Stimulated activated CD8-positive, alpha-beta memory T cell treated with anti-CD3 and anti-CD28 coated beads, Interleukin-15, amount 100 ng/mL, for 1 hour (primary cell): ENCODE results near the gene PPP4R3B.

ENCODE experiments used
- DNase-seq: peaks from one replicate; pipeline ENCODE4 v3.0.0-alpha.2; 2020; ENCODE audit warnings: low read depth

The PPP4R3B gene

DNA sequence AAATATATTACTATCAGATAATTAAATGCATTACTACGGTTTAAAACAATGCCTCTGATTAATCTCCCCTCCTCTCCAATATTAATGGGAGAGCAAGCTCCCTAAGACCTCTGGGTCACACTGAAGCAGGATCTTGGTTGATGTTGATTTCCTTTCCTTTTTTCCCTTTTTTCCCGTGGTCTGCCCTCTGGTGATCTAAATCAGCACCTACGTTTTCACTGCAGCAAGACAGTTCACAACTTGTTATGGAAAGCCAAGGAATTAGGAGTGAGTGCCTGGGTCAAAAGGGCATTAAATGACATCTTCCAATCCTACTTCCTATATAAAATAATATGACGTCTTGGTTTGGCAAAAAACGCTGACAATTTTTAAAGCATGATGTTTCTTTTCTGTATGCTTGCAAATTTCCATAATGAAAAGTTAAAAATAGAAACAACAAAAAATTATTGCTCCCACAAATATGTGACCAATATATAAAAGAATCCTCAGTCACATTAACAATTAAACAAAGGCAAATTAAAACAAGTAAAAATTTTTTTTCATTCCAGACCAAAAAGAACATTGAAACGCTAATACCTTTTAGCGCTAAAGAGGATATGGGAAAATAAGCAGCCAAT lies 105.8 kb downstream of the PPP4R3B start:
- DNase-seq, result no peak

- DNase-seq, result no peak
These were observed 114.8 kb downstream of the PPP4R3B start for GRCh38 chr2:55502590-55503141.

DNA sequence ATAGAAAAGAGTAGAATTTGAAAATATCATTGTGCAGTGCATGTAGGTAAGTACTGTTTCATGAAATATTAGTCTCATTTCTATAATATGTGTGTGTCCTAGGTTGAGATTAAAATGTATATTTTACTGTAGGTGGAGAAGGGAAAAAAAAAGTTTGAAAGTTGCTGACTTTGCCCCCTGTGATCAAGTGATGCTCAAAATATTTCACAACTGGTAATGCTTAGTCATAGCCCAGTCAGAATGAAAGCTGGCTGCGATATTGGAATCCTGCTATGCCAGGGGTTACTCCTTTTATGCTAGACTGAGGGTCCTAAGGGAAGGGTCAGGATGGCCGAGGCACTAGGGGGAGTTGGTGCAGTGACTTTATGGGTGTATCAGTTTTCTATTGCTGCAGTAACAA lies 117.4 kb downstream of the PPP4R3B start:
- no peak for DNase-seq

DNA sequence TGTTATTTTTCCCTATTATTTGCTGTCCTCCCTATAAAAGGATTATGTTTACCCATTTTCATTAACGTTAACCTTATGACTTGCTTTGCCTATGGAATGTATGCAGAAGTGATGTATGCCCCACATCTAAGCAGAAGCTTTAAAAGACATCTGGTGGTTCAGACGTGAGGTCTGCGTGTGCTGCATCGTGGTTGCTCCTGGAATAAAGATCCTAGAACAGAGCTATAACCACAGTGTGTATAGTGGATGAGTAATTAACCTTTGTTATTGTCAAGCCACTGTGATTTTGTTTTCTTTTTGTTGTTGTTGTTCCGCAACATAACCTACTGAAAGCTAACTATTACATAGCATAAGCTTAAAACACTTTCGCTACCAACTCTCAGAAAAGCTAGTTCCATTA lies 118.8 kb downstream of the PPP4R3B start:
- no peak for DNase-seq
